Ramos (cell line): ENCODE results near the gene DIS3L.
"Not testable (repeated sequence)": the region's sequence is repeated elsewhere in the genome, so short reads cannot be mapped to it uniquely, and the experiment has no call there.

Experiments used
- in situ Hi-C: fragments of 300-500 bp; cut with MboI; formaldehyde crosslinking; loops from one replicate; pipeline ENCODE4 v1.14.3; 2022; ENCODE audit warnings: low sequenced_read_pairs; ENCODE audit not compliant: unreplicated experiment

Gene DIS3L

GRCh38 chr15:66374179-66374578 lies 80.8 kb downstream of the DIS3L start:
- in situ Hi-C loops = no loop called here

GRCh38 chr15:66378814-66379430 lies 85.6 kb downstream of the DIS3L start:
- in situ Hi-C loops = no loop called here

GRCh38 chr15:66381376-66381775 lies 88.0 kb downstream of the DIS3L start:
- in situ Hi-C loops = not testable (repeated sequence)
